WTC11 (cell line): ENCODE measurements around the gene CADM1. TPM values are rescaled to one million over a fixed set of nuclear protein-coding genes. Genes with fewer than 3 reads are reported as not detected.

Experiments
- ATAC-seq: fragments of 200-7000 bp; cut with Tn5 transposase; 2 replicates; pipeline ENCODE4 v1.10.0; 2021; ENCODE audit warnings: mild to moderate bottlenecking, moderate library complexity
- CTCF ChIA-PET: fragments of 300-600 bp; sonication (Branson Sonifier 250); formaldehyde crosslinking; loops from one replicate; lab custom pipeline; 2021; ENCODE audit warnings: antibody characterized with exemption; lab: Charles Lee
- POLR2A ChIA-PET: fragments of 350-600 bp; sonication (Branson Sonifier 250); formaldehyde crosslinking; loops from one replicate; lab custom pipeline; 2021; ENCODE audit warnings: antibody characterized with exemption; lab: Charles Lee
- DNase-seq: peaks from one replicate; pipeline ENCODE4 v3.0.0; 2021; ENCODE audit warnings: low spot score
- H3K27ac Mint-ChIP-seq: 2 replicates; pipeline ENCODE4 v1.8.0; 2021; ENCODE audit warnings: mixed read lengths
- H3K27me3 Mint-ChIP-seq: 2 replicates; pipeline ENCODE4 v1.8.0; 2021; ENCODE audit warnings: low read depth, mild to moderate bottlenecking, moderate library complexity, mixed read lengths
- H3K36me3 Mint-ChIP-seq: 2 replicates; pipeline ENCODE4 v1.8.0; 2021; ENCODE audit warnings: mixed read lengths
- H3K4me1 Mint-ChIP-seq: 2 replicates; pipeline ENCODE4 v1.8.0; 2022; ENCODE audit warnings: mixed read lengths
- H3K4me3 Mint-ChIP-seq: 2 replicates; pipeline ENCODE4 v1.8.0; 2021; ENCODE audit warnings: mild to moderate bottlenecking, moderate library complexity, mixed read lengths
- H3K9me3 Mint-ChIP-seq: 2 replicates; pipeline ENCODE4 v1.8.0; 2021; ENCODE audit warnings: mixed read lengths
- AFF4 ChIP-seq: sonication (generic); formaldehyde crosslinking; IDR thresholded peaks from 2 replicates; pipeline ENCODE4 v1.8.1; 2023; ENCODE audit warnings: mild to moderate bottlenecking, missing genetic modification reagents, borderline replicate concordance
- ATF1 ChIP-seq: sonication (generic); formaldehyde crosslinking; IDR thresholded peaks from 2 replicates; pipeline ENCODE4 v1.8.1; 2023; ENCODE audit warnings: mild to moderate bottlenecking, moderate library complexity, missing genetic modification reagents
- ATF2 ChIP-seq: sonication (generic); formaldehyde crosslinking; IDR thresholded peaks from 2 replicates; pipeline ENCODE4 v1.8.1; 2022; ENCODE audit warnings: low read depth, missing genetic modification reagents, borderline replicate concordance
- CREM ChIP-seq: sonication (generic); formaldehyde crosslinking; IDR thresholded peaks from 2 replicates; pipeline ENCODE4 v1.8.1; 2022; ENCODE audit warnings: mild to moderate bottlenecking, missing genetic modification reagents, moderate library complexity
- E2F4 ChIP-seq: sonication (generic); formaldehyde crosslinking; IDR thresholded peaks from 2 replicates; pipeline ENCODE4 v1.8.1; 2022; ENCODE audit warnings: low read depth, mild to moderate bottlenecking, moderate library complexity, missing genetic modification reagents, borderline replicate concordance
- FOXP1 ChIP-seq: sonication (generic); formaldehyde crosslinking; IDR thresholded peaks from 2 replicates; pipeline ENCODE4 v1.8.0; 2022; ENCODE audit warnings: missing genetic modification reagents, mild to moderate bottlenecking, moderate library complexity, borderline replicate concordance
- MYBL2 ChIP-seq: sonication (generic); formaldehyde crosslinking; IDR thresholded peaks from 2 replicates; pipeline ENCODE4 v1.8.1; 2023; ENCODE audit warnings: mild to moderate bottlenecking, moderate library complexity, missing genetic modification reagents
- NFATC4 ChIP-seq: fragments of 250-450 bp; sonication (Bioruptor Pico); IDR thresholded peaks from 2 replicates; pipeline ENCODE4 v1.9.0; 2021; ENCODE audit warnings: mild to moderate bottlenecking
- NFYB ChIP-seq: sonication (generic); formaldehyde crosslinking; conservative IDR thresholded peaks from 2 replicates; pipeline ENCODE4 v1.8.0; 2022; ENCODE audit warnings: low read depth, missing genetic modification reagents
- PRRX2 ChIP-seq: fragments of 250-450 bp; sonication (Bioruptor Pico); IDR thresholded peaks from 2 replicates; pipeline ENCODE4 v1.8.0; 2021; ENCODE audit warnings: mild to moderate bottlenecking
- SMAD3 ChIP-seq: sonication (generic); formaldehyde crosslinking; IDR thresholded peaks from 2 replicates; pipeline ENCODE4 v1.8.0; 2022; ENCODE audit warnings: missing genetic modification reagents, mild to moderate bottlenecking, borderline replicate concordance
- TEAD4 ChIP-seq: sonication (generic); formaldehyde crosslinking; IDR thresholded peaks from 2 replicates; pipeline ENCODE4 v1.8.0; 2022; ENCODE audit warnings: mild to moderate bottlenecking, missing genetic modification reagents
- ZNF138 ChIP-seq: sonication (generic); formaldehyde crosslinking; conservative IDR thresholded peaks from 2 replicates; pipeline ENCODE4 v1.8.1; 2022; ENCODE audit warnings: mild to moderate bottlenecking, moderate library complexity, missing genetic modification reagents
- ZNF263 ChIP-seq: sonication (generic); formaldehyde crosslinking; IDR thresholded peaks from 2 replicates; pipeline ENCODE4 v1.8.1; 2022; ENCODE audit warnings: low read depth, mild to moderate bottlenecking, moderate library complexity, missing genetic modification reagents
- total RNA-seq: library from RNA; stranded (reverse); gene quantifications from 3 replicates; pipeline ENCODE4 v1.2.3, GENCODE V29; 2021
- TF ChIP-seq, protein P1 (sequence below): sonication (generic); formaldehyde crosslinking; IDR thresholded peaks from 2 replicates; pipeline ENCODE4 v1.8.0; 2023; ENCODE audit warnings: missing genetic modification reagents, mild to moderate bottlenecking, borderline replicate concordance
- TF ChIP-seq, protein P2 (sequence below): fragments of 250-450 bp; sonication (Bioruptor Pico); IDR thresholded peaks from 2 replicates; pipeline ENCODE4 v1.9.0; 2021; ENCODE audit warnings: mild to moderate bottlenecking, borderline replicate concordance

The CADM1 gene
- total RNA-seq, 1 experiment from 2014 or later = 26.8 TPM

DNA sequence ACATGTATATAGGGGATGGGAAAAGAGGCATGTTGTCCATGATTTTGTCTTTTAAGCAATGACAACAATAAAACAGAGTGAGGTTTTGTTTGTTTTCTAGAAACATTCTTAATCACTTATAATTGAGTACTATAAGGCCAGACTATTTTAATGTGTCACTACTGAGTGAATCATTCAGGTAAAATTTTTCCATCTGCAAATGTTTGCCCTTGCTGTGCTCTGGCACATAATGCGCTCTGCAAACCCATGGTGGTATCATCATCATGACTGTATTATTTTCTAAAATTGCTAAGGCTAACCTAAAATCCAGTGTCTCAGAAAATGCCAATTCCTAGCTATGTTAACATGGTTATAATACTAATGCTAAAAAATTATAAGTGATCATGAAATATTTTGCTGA, 261.2 kb downstream of the CADM1 start:
- CTCF ChIA-PET = interaction anchor here (0.6 kb wide), 1 partner anchor 983 kb away, joined by 4 read pairs; no protein-coding TSS in a partner anchor
- Mint-ChIP-seq H3K9me3 (no peaks in the 10 kb centered on the region), H3K36me3 (no peaks in the 10 kb centered on the region), H3K27ac (no peak overlapping the region), H3K27me3 (no peaks in the 10 kb centered on the region), H3K4me3 (no peak overlapping the region), H3K4me1 (peaks cover 5% of the 10 kb centered on the region)
- DNase-seq (no peak), ATAC-seq (no peak)
- POLR2A ChIA-PET = no interaction called here
- TF ChIP-seq SMAD3 (CRISPR knock-in tag) (no peak), MYBL2 (CRISPR knock-in tag) (no peak), ATF1 (CRISPR knock-in tag) (no peak), ZNF138 (CRISPR knock-in tag) (no peak), CREM (CRISPR knock-in tag) (no peak), PRRX2 (CRISPR knock-in tag) (no peak), ZNF263 (CRISPR knock-in tag) (no peak), FOXP1 (CRISPR knock-in tag) (no peak)
- TF ChIP-seq, protein P1, sequence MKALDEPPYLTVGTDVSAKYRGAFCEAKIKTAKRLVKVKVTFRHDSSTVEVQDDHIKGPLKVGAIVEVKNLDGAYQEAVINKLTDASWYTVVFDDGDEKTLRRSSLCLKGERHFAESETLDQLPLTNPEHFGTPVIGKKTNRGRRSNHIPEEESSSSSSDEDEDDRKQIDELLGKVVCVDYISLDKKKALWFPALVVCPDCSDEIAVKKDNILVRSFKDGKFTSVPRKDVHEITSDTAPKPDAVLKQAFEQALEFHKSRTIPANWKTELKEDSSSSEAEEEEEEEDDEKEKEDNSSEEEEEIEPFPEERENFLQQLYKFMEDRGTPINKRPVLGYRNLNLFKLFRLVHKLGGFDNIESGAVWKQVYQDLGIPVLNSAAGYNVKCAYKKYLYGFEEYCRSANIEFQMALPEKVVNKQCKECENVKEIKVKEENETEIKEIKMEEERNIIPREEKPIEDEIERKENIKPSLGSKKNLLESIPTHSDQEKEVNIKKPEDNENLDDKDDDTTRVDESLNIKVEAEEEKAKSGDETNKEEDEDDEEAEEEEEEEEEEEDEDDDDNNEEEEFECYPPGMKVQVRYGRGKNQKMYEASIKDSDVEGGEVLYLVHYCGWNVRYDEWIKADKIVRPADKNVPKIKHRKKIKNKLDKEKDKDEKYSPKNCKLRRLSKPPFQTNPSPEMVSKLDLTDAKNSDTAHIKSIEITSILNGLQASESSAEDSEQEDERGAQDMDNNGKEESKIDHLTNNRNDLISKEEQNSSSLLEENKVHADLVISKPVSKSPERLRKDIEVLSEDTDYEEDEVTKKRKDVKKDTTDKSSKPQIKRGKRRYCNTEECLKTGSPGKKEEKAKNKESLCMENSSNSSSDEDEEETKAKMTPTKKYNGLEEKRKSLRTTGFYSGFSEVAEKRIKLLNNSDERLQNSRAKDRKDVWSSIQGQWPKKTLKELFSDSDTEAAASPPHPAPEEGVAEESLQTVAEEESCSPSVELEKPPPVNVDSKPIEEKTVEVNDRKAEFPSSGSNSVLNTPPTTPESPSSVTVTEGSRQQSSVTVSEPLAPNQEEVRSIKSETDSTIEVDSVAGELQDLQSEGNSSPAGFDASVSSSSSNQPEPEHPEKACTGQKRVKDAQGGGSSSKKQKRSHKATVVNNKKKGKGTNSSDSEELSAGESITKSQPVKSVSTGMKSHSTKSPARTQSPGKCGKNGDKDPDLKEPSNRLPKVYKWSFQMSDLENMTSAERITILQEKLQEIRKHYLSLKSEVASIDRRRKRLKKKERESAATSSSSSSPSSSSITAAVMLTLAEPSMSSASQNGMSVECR (CRISPR knock-in tag) = no peak
- TF ChIP-seq, protein P2, sequence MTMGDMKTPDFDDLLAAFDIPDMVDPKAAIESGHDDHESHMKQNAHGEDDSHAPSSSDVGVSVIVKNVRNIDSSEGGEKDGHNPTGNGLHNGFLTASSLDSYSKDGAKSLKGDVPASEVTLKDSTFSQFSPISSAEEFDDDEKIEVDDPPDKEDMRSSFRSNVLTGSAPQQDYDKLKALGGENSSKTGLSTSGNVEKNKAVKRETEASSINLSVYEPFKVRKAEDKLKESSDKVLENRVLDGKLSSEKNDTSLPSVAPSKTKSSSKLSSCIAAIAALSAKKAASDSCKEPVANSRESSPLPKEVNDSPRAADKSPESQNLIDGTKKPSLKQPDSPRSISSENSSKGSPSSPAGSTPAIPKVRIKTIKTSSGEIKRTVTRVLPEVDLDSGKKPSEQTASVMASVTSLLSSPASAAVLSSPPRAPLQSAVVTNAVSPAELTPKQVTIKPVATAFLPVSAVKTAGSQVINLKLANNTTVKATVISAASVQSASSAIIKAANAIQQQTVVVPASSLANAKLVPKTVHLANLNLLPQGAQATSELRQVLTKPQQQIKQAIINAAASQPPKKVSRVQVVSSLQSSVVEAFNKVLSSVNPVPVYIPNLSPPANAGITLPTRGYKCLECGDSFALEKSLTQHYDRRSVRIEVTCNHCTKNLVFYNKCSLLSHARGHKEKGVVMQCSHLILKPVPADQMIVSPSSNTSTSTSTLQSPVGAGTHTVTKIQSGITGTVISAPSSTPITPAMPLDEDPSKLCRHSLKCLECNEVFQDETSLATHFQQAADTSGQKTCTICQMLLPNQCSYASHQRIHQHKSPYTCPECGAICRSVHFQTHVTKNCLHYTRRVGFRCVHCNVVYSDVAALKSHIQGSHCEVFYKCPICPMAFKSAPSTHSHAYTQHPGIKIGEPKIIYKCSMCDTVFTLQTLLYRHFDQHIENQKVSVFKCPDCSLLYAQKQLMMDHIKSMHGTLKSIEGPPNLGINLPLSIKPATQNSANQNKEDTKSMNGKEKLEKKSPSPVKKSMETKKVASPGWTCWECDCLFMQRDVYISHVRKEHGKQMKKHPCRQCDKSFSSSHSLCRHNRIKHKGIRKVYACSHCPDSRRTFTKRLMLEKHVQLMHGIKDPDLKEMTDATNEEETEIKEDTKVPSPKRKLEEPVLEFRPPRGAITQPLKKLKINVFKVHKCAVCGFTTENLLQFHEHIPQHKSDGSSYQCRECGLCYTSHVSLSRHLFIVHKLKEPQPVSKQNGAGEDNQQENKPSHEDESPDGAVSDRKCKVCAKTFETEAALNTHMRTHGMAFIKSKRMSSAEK (CRISPR knock-in tag) = no peak

DNA sequence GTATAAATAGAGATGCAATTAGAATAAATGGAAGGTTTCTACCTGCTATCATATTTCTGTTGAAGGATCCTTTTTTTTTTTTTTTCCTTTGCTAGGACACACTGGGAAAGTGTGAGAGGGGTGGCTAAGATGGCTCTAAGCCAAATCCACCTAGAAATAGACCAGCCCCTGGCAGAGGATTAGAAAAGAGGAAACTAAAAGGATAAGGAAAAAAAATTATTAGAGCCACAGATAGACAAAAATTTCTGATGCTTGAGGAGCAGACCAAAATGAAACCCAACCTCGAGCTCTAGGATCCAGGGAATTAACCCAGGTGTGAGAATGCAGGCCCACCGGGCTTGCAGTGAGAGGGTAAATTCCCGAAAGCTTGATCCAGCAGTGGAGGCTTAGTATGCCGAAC, 262.3 kb downstream of the CADM1 start:
- H3K27me3 Mint-ChIP-seq = no peaks in the 10 kb centered on the region
- CTCF ChIA-PET = interaction anchor here (0.7 to 1.0 kb wide), 3 partner anchors 16 to 211 kb away, joined by 3 to 4 read pairs (median 4); no protein-coding TSS in a partner anchor
- H3K9me3 Mint-ChIP-seq = no peaks in the 10 kb centered on the region
- H3K36me3 Mint-ChIP-seq = no peaks in the 10 kb centered on the region
- no peak overlapping the region for H3K4me3 Mint-ChIP-seq
- ATAC-seq (no peak), DNase-seq (no peak)
- POLR2A ChIA-PET = no interaction called here
- H3K27ac Mint-ChIP-seq = no peak overlapping the region
- peaks cover 5% of the 10 kb centered on the region for H3K4me1 Mint-ChIP-seq
- TF ChIP-seq ATF1 (CRISPR knock-in tag) (no peak), NFYB (CRISPR knock-in tag) (no peak), AFF4 (CRISPR knock-in tag) (no peak), NFATC4 (CRISPR knock-in tag) (no peak), TEAD4 (CRISPR knock-in tag) (no peak), E2F4 (CRISPR knock-in tag) (no peak), SMAD3 (CRISPR knock-in tag) (no peak), ATF2 (no peak)
